ENCODE measurements around the gene CTAG1A. TPM values are rescaled to one million over a fixed set of nuclear protein-coding genes. Genes with fewer than 3 reads are reported as not detected.
"Not testable (repeated sequence)": the region's sequence is repeated elsewhere in the genome, so short reads cannot be mapped to it uniquely, and the experiment has no call there.

The CTAG1A gene
- total RNA-seq, 2 donors from 2014 or later: not detected

GRCh38 chrX:154547245-154548027 is 37.5 kb upstream of the CTAG1A start, which contains the start of gene IKBKG:
Gene IKBKG, plus strand, starts transcription at chrX:154547620. Its CDS starts 4,383 bp downstream, at chrX:154552003.
- Histone ChIP-seq H3K9me3 (ENCODE audit: control insufficient read depth, low read length) (no peaks in the 10 kb centered on the region), H3K4me1 (ENCODE audit: control insufficient read depth, insufficient read depth, low read length) (no peaks in the 10 kb centered on the region), H3K9ac (ENCODE audit: extremely low read depth, low read length, poor library complexity, severe bottlenecking) (peak within 1 kb of the TSS; percentile 71), H3K27ac (ENCODE audit: low read depth, low read length) (peak within 1 kb of the TSS; percentile 78), H3K4me3 (ENCODE audit: low read length) (peak within 1 kb of the TSS; percentile 97), H3K36me3 (ENCODE audit: control insufficient read depth, insufficient read depth, low read length) (peaks cover 13% of the 10 kb centered on the region), H3K27me3 (ENCODE audit: control insufficient read depth, insufficient read depth, low read length, poor library complexity, severe bottlenecking) (no peaks in the 10 kb centered on the region)
- peak; percentile 93 for DNase-seq
- peak within 1 kb of the TSS; percentile 85 for H3K4me3 Mint-ChIP-seq
- peaks cover 7% of the 10 kb centered on the region for H3K4me1 Mint-ChIP-seq
- no peak for TF ChIP-seq CTCF (conservative IDR thresholded peaks at IDR 0.05)
- 0% methylated on average over 15 to 69 of the region's 69 CpGs for WGBS, 2 experiments (ENCODE audit: insufficient coverage in 1 of 2, insufficient read length in 1 of 2)
- H3K27ac Mint-ChIP-seq: peak within 1 kb of the TSS; percentile 96
- peaks cover 61% of the 10 kb centered on the region for H3K9me3 Mint-ChIP-seq
- H3K36me3 Mint-ChIP-seq (ENCODE audit: low read depth): peaks cover 22% of the 10 kb centered on the region
- H3K27me3 Mint-ChIP-seq (ENCODE audit: insufficient read depth): no peaks in the 10 kb centered on the region

GRCh38 chrX:154548028-154548316 is 37.0 kb upstream of the CTAG1A start:
- no peaks in the 10 kb centered on the region for H3K27me3 ChIP-seq (ENCODE audit: control insufficient read depth, insufficient read depth, low read length, poor library complexity, severe bottlenecking)
- no peak for DNase-seq
- TF ChIP-seq CTCF (conservative IDR thresholded peaks at IDR 0.05): no peak
- H3K36me3 ChIP-seq (ENCODE audit: control insufficient read depth, insufficient read depth, low read length): peaks cover 13% of the 10 kb centered on the region
- H3K9me3 ChIP-seq (ENCODE audit: control insufficient read depth, low read length): no peaks in the 10 kb centered on the region
- H3K27ac Mint-ChIP-seq: peak overlapping the region; percentile 96
- no peaks in the 10 kb centered on the region for H3K4me1 ChIP-seq (ENCODE audit: control insufficient read depth, insufficient read depth, low read length)
- peak overlapping the region; percentile 97 for H3K4me3 ChIP-seq (ENCODE audit: low read length)
- H3K9ac ChIP-seq (ENCODE audit: extremely low read depth, low read length, poor library complexity, severe bottlenecking): peak overlapping the region; percentile 71
- peaks cover 19% of the 10 kb centered on the region for H3K36me3 Mint-ChIP-seq (ENCODE audit: low read depth)
- H3K9me3 Mint-ChIP-seq: peaks cover 58% of the 10 kb centered on the region
- H3K4me1 Mint-ChIP-seq: peaks cover 7% of the 10 kb centered on the region
- no peak overlapping the region for H3K27ac ChIP-seq (ENCODE audit: low read depth, low read length)
- H3K4me3 Mint-ChIP-seq: peak overlapping the region; percentile 85
- H3K27me3 Mint-ChIP-seq (ENCODE audit: insufficient read depth): no peaks in the 10 kb centered on the region
- 1 to 8% methylated on average over 6 to 9 of the region's 9 CpGs for WGBS, 2 experiments (ENCODE audit: insufficient coverage in 1 of 2, insufficient read length in 1 of 2)

- no peak overlapping the region for H3K4me3 Mint-ChIP-seq
- WGBS, 2 experiments (ENCODE audit: insufficient coverage in 1 of 2, insufficient read length in 1 of 2): no CpG with 5 or more reads among the region's 1 CpG
- H3K9ac ChIP-seq (ENCODE audit: extremely low read depth, low read length, poor library complexity, severe bottlenecking): no peak overlapping the region
- H3K4me1 Mint-ChIP-seq: peaks cover 7% of the 10 kb centered on the region
- H3K4me1 ChIP-seq (ENCODE audit: control insufficient read depth, insufficient read depth, low read length): no peaks in the 10 kb centered on the region
- DNase-seq: no peak
- H3K36me3 ChIP-seq (ENCODE audit: control insufficient read depth, insufficient read depth, low read length): peaks cover 6% of the 10 kb centered on the region
- no peak overlapping the region for H3K27ac Mint-ChIP-seq
- peaks cover 22% of the 10 kb centered on the region for H3K36me3 Mint-ChIP-seq (ENCODE audit: low read depth)
- no peaks in the 10 kb centered on the region for H3K9me3 ChIP-seq (ENCODE audit: control insufficient read depth, low read length)
- H3K27me3 ChIP-seq (ENCODE audit: control insufficient read depth, insufficient read depth, low read length, poor library complexity, severe bottlenecking): no peaks in the 10 kb centered on the region
- no peak overlapping the region for H3K4me3 ChIP-seq (ENCODE audit: low read length)
- H3K27ac ChIP-seq (ENCODE audit: low read depth, low read length): no peak overlapping the region
- peaks cover 68% of the 10 kb centered on the region for H3K9me3 Mint-ChIP-seq
- no peaks in the 10 kb centered on the region for H3K27me3 Mint-ChIP-seq (ENCODE audit: insufficient read depth)
- no peak for TF ChIP-seq CTCF (conservative IDR thresholded peaks at IDR 0.05)
Measured at GRCh38 chrX:154549766-154550165, 35.2 kb upstream of the CTAG1A start.

- not testable (repeated sequence) for H3K9ac ChIP-seq (ENCODE audit: extremely low read depth, low read length, poor library complexity, severe bottlenecking); H3K27me3 ChIP-seq (ENCODE audit: control insufficient read depth, insufficient read depth, low read length, poor library complexity, severe bottlenecking); H3K4me3 Mint-ChIP-seq; H3K27ac ChIP-seq (ENCODE audit: low read depth, low read length); H3K4me1 ChIP-seq (ENCODE audit: control insufficient read depth, insufficient read depth, low read length); DNase-seq; H3K4me3 ChIP-seq (ENCODE audit: low read length); H3K4me1 Mint-ChIP-seq; H3K27me3 Mint-ChIP-seq (ENCODE audit: insufficient read depth); H3K36me3 ChIP-seq (ENCODE audit: control insufficient read depth, insufficient read depth, low read length); H3K27ac Mint-ChIP-seq; H3K9me3 ChIP-seq (ENCODE audit: control insufficient read depth, low read length)
- H3K9me3 Mint-ChIP-seq: peaks cover 62% of the 10 kb centered on the region
- WGBS, 2 experiments (ENCODE audit: insufficient coverage in 1 of 2, insufficient read length in 1 of 2): 94% methylated on average over 7 of the region's 18 CpGs; no CpG with 5 or more reads in 1 of the 2 experiments
- H3K36me3 Mint-ChIP-seq (ENCODE audit: low read depth): peaks cover 20% of the 10 kb centered on the region
Measured at GRCh38 chrX:154552112-154552806, 32.7 kb upstream of the CTAG1A start.
